Neural progenitor cell (in vitro differentiated cells): ENCODE data around the gene OVCH2. TPM values are rescaled to one million over a fixed set of nuclear protein-coding genes. Genes with fewer than 3 reads are reported as not detected.

ENCODE experiments used
- DNase-seq: peaks from one replicate; pipeline ENCODE4 v3.0.0-alpha.2; 2016; ENCODE audit warnings: low spot score
- H2AFZ ChIP-seq: fragments of 200-600 bp; sonication (generic); replicated peaks from 2 replicates; pipeline ENCODE4 v1.6.1; 2016; ENCODE audit warnings: antibody characterized with exemption
- H3F3A ChIP-seq: fragments of 200-600 bp; sonication (generic); 2 replicates; pipeline ENCODE4 v1.6.1; 2016; ENCODE audit warnings: antibody characterized with exemption, low read depth
- H3K27ac ChIP-seq: fragments of 200-600 bp; sonication (generic); 2 replicates; pipeline ENCODE4 v1.5.1; 2016; ENCODE audit warnings: mild to moderate bottlenecking
- H3K27me3 ChIP-seq: fragments of 200-600 bp; sonication (generic); 2 replicates; pipeline ENCODE4 v1.6.1; 2016; ENCODE audit warnings: mild to moderate bottlenecking, moderate library complexity
- H3K36me3 ChIP-seq: fragments of 200-600 bp; sonication (generic); 2 replicates; pipeline ENCODE4 v1.5.1; 2016
- H3K4me1 ChIP-seq: fragments of 200-600 bp; sonication (generic); 2 replicates; pipeline ENCODE4 v1.6.1; 2016; ENCODE audit warnings: mixed run types
- H3K4me2 ChIP-seq: fragments of 200-600 bp; sonication (generic); 2 replicates; pipeline ENCODE4 v1.6.1; 2016
- H3K4me3 ChIP-seq: fragments of 200-600 bp; sonication (generic); 2 replicates; pipeline ENCODE4 v1.5.1; 2016
- H3K79me2 ChIP-seq: fragments of 200-600 bp; sonication (generic); 2 replicates; pipeline ENCODE4 v1.6.1; 2016; ENCODE audit warnings: low read depth
- H3K9ac ChIP-seq: fragments of 200-600 bp; sonication (generic); 2 replicates; pipeline ENCODE4 v1.6.1; 2016
- H3K9me3 ChIP-seq: fragments of 200-600 bp; sonication (generic); 2 replicates; pipeline ENCODE4 v1.5.1; 2016; ENCODE audit warnings: low read depth
- H4K20me1 ChIP-seq: fragments of 200-600 bp; sonication (generic); 2 replicates; pipeline ENCODE4 v1.6.1; 2016; ENCODE audit warnings: low read depth
- H3K27ac Mint-ChIP-seq: 3 replicates; pipeline ENCODE4 v1.8.0; 2021; ENCODE audit warnings: mixed read lengths
- H3K27me3 Mint-ChIP-seq: 2 replicates; pipeline ENCODE4 v1.8.0; 2022; ENCODE audit warnings: low read depth, mild to moderate bottlenecking, inconsistent platforms, moderate library complexity, mixed read lengths; ENCODE audit not compliant: insufficient read depth
- H3K36me3 Mint-ChIP-seq: 3 replicates; pipeline ENCODE4 v1.8.0; 2021; ENCODE audit warnings: mixed read lengths
- H3K4me1 Mint-ChIP-seq: 3 replicates; pipeline ENCODE4 v1.8.0; 2021; ENCODE audit warnings: mixed read lengths
- H3K4me3 Mint-ChIP-seq: 3 replicates; pipeline ENCODE4 v1.8.0; 2021; ENCODE audit warnings: mild to moderate bottlenecking, moderate library complexity, mixed read lengths
- H3K9me3 Mint-ChIP-seq: 3 replicates; pipeline ENCODE4 v1.8.0; 2020; ENCODE audit warnings: mixed read lengths
- EZH2 ChIP-seq: fragments of 200-600 bp; sonication (generic); IDR thresholded peaks from 2 replicates; pipeline ENCODE4 v1.6.1; 2017; ENCODE audit warnings: antibody characterized with exemption, mild to moderate bottlenecking, moderate library complexity
- EZH2phosphoT487 ChIP-seq: fragments of 200-600 bp; sonication (generic); IDR thresholded peaks from 2 replicates; pipeline ENCODE4 v1.6.1; 2017; ENCODE audit warnings: antibody characterized with exemption
- total RNA-seq: library from RNA; depleted of rRNA; stranded (reverse); fragments of >200 nt; gene quantifications from 2 replicates; pipeline ENCODE4 v1.2.3, GENCODE V29; 2015; ENCODE audit warnings: low replicate concordance
- TF ChIP-seq, protein P1 (sequence below): fragments of 200-600 bp; sonication (generic); IDR thresholded peaks from 2 replicates; pipeline ENCODE4 v1.5.1; 2017; ENCODE audit warnings: antibody characterized with exemption, mild to moderate bottlenecking

Gene OVCH2
- total RNA-seq, 1 donor from 2014 or later, result not detected

DNA sequence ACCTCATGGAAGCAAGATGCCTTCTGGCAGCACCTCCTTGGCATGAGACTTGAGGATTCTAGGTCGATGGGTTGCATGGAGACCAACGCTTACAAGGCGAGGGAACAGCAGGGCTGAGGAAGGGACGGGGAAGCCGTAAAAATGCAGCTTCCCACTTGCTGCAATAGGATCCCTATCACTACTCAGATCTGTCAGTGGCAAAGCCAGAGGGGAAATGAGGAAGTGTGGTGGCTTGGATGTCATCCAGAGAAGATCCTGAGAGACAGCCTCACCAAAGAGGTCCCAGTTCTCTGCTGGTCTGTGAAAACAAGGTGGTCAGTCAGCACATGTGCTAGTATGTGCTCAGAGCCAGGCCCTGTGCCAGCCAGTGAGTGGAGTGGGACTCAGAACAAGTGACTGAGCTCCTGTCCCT lies 55.1 kb downstream of the OVCH2 start:
- no peak overlapping the region for H3K4me3 Mint-ChIP-seq
- TF ChIP-seq EZH2 (no peak), EZH2phosphoT487 (no peak)
- TF ChIP-seq, protein P1, sequence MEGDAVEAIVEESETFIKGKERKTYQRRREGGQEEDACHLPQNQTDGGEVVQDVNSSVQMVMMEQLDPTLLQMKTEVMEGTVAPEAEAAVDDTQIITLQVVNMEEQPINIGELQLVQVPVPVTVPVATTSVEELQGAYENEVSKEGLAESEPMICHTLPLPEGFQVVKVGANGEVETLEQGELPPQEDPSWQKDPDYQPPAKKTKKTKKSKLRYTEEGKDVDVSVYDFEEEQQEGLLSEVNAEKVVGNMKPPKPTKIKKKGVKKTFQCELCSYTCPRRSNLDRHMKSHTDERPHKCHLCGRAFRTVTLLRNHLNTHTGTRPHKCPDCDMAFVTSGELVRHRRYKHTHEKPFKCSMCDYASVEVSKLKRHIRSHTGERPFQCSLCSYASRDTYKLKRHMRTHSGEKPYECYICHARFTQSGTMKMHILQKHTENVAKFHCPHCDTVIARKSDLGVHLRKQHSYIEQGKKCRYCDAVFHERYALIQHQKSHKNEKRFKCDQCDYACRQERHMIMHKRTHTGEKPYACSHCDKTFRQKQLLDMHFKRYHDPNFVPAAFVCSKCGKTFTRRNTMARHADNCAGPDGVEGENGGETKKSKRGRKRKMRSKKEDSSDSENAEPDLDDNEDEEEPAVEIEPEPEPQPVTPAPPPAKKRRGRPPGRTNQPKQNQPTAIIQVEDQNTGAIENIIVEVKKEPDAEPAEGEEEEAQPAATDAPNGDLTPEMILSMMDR, result no peak

DNA sequence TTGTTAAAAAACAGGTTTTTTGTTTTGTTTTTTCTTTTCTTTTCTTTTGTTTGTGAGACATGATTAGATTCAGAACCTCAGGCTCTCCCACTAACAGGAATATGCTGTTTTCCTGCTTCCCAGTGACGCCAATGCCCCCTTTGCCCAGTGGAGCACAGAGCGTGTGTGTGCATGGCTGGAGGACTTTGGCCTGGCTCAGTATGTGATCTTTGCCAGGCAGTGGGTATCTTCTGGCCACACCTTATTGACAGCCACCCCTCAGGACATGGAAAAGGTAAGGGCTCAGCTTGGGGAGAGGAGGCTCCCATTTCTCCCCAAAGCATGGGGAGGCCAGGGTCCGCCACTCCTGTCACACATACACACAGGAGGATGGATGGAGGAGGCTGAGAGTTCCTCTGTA lies 58.0 kb downstream of the OVCH2 start:
- no peak for DNase-seq
- Histone ChIP-seq H2AFZ (no peak overlapping the region), H3F3A (no peaks in the 10 kb centered on the region), H3K27ac (no peak overlapping the region), H3K4me2 (no peak overlapping the region), H3K9ac (no peak overlapping the region), H3K27me3 (no peaks in the 10 kb centered on the region), H3K79me2 (no peaks in the 10 kb centered on the region), H3K4me1 (peaks cover 4% of the 10 kb centered on the region), H3K36me3 (no peaks in the 10 kb centered on the region), H3K9me3 (no peaks in the 10 kb centered on the region), H4K20me1 (no peaks in the 10 kb centered on the region), H3K4me3 (no peak overlapping the region)
- Mint-ChIP-seq H3K27ac (no peak overlapping the region), H3K27me3 (peaks cover 2% of the 10 kb centered on the region), H3K9me3 (peaks cover 6% of the 10 kb centered on the region), H3K4me1 (peaks cover 11% of the 10 kb centered on the region), H3K36me3 (no peaks in the 10 kb centered on the region), H3K4me3 (no peak overlapping the region)
- TF ChIP-seq, protein P1, result no peak
- TF ChIP-seq EZH2, result no peak
- TF ChIP-seq EZH2phosphoT487, result no peak

More for the DNA sequence above, 55.1 kb downstream of the OVCH2 start:
- H3K79me2 ChIP-seq, result no peaks in the 10 kb centered on the region
- DNase-seq, result no peak
- Mint-ChIP-seq H3K27me3 (peaks cover 3% of the 10 kb centered on the region), H3K4me1 (peaks cover 4% of the 10 kb centered on the region), H3K9me3 (no peaks in the 10 kb centered on the region), H3K27ac (no peak overlapping the region), H3K36me3 (no peaks in the 10 kb centered on the region)
- no peaks in the 10 kb centered on the region for H4K20me1 ChIP-seq
- no peak overlapping the region for H2AFZ ChIP-seq
- H3K4me1 ChIP-seq, result no peaks in the 10 kb centered on the region
- no peaks in the 10 kb centered on the region for H3K36me3 ChIP-seq
- H3K27ac ChIP-seq, result no peak overlapping the region
- no peak overlapping the region for H3K4me3 ChIP-seq
- H3F3A ChIP-seq, result no peaks in the 10 kb centered on the region
- no peak overlapping the region for H3K4me2 ChIP-seq
- H3K9ac ChIP-seq, result no peak overlapping the region
- no peaks in the 10 kb centered on the region for H3K9me3 ChIP-seq
- H3K27me3 ChIP-seq, result no peaks in the 10 kb centered on the region

DNA sequence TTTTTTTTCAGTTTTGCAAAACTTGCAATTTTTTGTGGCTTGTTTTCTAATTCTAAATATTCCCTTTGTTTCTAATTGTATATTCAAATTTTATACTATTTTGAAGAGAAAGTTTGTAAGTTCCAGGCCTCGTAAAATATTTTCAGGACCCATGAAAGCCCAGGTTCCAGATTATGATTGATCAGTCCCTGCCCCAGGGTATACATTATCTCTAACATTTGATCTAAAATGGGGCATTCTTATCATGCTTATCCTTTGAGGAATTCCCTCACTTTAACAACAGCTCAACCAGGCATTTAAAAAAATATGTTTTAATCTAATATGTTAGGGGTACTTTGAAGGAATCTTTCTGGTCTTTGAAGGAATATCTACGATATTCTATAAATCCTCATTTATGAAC lies 59.4 kb downstream of the OVCH2 start:
- Histone ChIP-seq H3K9me3 (no peaks in the 10 kb centered on the region), H3K9ac (no peak overlapping the region), H4K20me1 (no peaks in the 10 kb centered on the region), H3K79me2 (no peaks in the 10 kb centered on the region), H3K4me1 (peaks cover 8% of the 10 kb centered on the region), H3K4me3 (no peak overlapping the region), H3K36me3 (no peaks in the 10 kb centered on the region), H2AFZ (no peak overlapping the region), H3K27ac (no peak overlapping the region), H3K4me2 (no peak overlapping the region), H3F3A (no peaks in the 10 kb centered on the region), H3K27me3 (no peaks in the 10 kb centered on the region)
- Mint-ChIP-seq H3K27me3 (peaks cover 3% of the 10 kb centered on the region), H3K27ac (no peak overlapping the region), H3K36me3 (no peaks in the 10 kb centered on the region), H3K9me3 (peaks cover 6% of the 10 kb centered on the region), H3K4me3 (no peak overlapping the region), H3K4me1 (peaks cover 19% of the 10 kb centered on the region)
- DNase-seq, result no peak
- TF ChIP-seq EZH2phosphoT487 (no peak), EZH2 (no peak)
- TF ChIP-seq, protein P1, result no peak
